ENCODE results near the gene SIRT5.

Gene SIRT5

GRCh38 chr6:13536796-13537526, 37.4 kb upstream of the SIRT5 start:
- no peaks in the 10 kb centered on the region for H3K36me3 ChIP-seq (ENCODE audit: control insufficient read depth, low read depth, low read length)
- no peak overlapping the region for H3K27ac ChIP-seq (ENCODE audit: low read length)
- no peak overlapping the region for H3K4me3 ChIP-seq (ENCODE audit: low read length)
- H3K9me3 ChIP-seq (ENCODE audit: control insufficient read depth, low read depth, low read length): no peaks in the 10 kb centered on the region
- H3K4me1 ChIP-seq (ENCODE audit: control insufficient read depth, low read depth, low read length): peaks cover 12% of the 10 kb centered on the region
- H3K9ac ChIP-seq (ENCODE audit: low read length): no peak overlapping the region
- H3K27me3 ChIP-seq (ENCODE audit: control insufficient read depth, insufficient read depth, low read length): no peaks in the 10 kb centered on the region

DNA sequence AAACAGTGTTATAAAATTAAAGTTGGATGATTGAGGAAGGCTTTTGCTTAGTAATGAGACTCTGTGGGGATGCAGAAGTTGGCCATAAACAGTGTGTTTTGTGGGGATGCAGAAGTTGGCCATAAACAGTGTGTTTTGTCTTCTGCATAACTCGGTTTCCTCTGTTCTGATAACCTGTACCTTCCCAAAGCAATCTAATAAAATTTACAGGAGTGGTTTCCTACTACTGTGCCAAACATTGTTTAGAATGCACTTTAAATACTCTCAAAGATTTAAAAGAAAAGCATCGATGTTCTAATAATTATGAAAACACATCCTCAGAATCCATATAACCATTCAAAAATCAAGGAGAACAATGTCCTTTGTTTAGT, 36.9 kb upstream of the SIRT5 start:
- H3K36me3 ChIP-seq (ENCODE audit: control insufficient read depth, low read depth, low read length): no peaks in the 10 kb centered on the region
- H3K27ac ChIP-seq (ENCODE audit: low read length): no peak overlapping the region
- H3K27me3 ChIP-seq (ENCODE audit: control insufficient read depth, insufficient read depth, low read length): no peaks in the 10 kb centered on the region
- no peak overlapping the region for H3K9ac ChIP-seq (ENCODE audit: low read length)
- H3K9me3 ChIP-seq (ENCODE audit: control insufficient read depth, low read depth, low read length): no peaks in the 10 kb centered on the region
- H3K4me3 ChIP-seq (ENCODE audit: low read length): no peak overlapping the region
- H3K4me1 ChIP-seq (ENCODE audit: control insufficient read depth, low read depth, low read length): peaks cover 9% of the 10 kb centered on the region

GRCh38 chr6:13538084-13538483, 36.3 kb upstream of the SIRT5 start:
- Histone ChIP-seq H3K4me1 (ENCODE audit: control insufficient read depth, low read depth, low read length) (peaks cover 9% of the 10 kb centered on the region), H3K27ac (ENCODE audit: low read length) (no peak overlapping the region), H3K36me3 (ENCODE audit: control insufficient read depth, low read depth, low read length) (no peaks in the 10 kb centered on the region), H3K9ac (ENCODE audit: low read length) (no peak overlapping the region), H3K9me3 (ENCODE audit: control insufficient read depth, low read depth, low read length) (no peaks in the 10 kb centered on the region), H3K27me3 (ENCODE audit: control insufficient read depth, insufficient read depth, low read length) (no peaks in the 10 kb centered on the region), H3K4me3 (ENCODE audit: low read length) (no peak overlapping the region)

DNA sequence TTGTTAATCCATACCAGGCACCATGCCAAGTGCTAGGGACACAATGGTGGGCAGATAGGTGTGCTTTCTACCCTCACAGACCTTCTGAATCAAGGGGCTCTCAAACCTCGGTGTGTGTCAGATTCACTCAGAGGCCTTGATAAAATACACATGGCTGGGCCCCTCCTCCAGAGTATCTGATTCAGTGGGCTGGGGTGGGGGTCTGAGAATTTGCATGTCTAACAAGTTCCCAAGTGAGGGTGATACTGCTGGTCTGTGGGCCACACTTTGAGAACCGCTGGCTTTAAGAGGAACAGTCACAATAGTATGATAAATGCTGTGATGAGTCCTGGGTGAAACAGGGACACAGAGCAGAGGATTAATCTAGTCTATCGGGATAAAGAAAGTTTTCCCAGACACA, 35.8 kb upstream of the SIRT5 start:
- Histone ChIP-seq H3K9me3 (ENCODE audit: control insufficient read depth, low read depth, low read length) (no peaks in the 10 kb centered on the region), H3K36me3 (ENCODE audit: control insufficient read depth, low read depth, low read length) (no peaks in the 10 kb centered on the region), H3K9ac (ENCODE audit: low read length) (no peak overlapping the region), H3K27me3 (ENCODE audit: control insufficient read depth, insufficient read depth, low read length) (no peaks in the 10 kb centered on the region), H3K4me3 (ENCODE audit: low read length) (no peak overlapping the region), H3K4me1 (ENCODE audit: control insufficient read depth, low read depth, low read length) (peaks cover 9% of the 10 kb centered on the region), H3K27ac (ENCODE audit: low read length) (no peak overlapping the region)

- Histone ChIP-seq H3K27me3 (ENCODE audit: control insufficient read depth, insufficient read depth, low read length) (no peaks in the 10 kb centered on the region), H3K4me3 (ENCODE audit: low read length) (no peak overlapping the region), H3K4me1 (ENCODE audit: control insufficient read depth, low read depth, low read length) (peaks cover 19% of the 10 kb centered on the region), H3K27ac (ENCODE audit: low read length) (no peak overlapping the region), H3K9ac (ENCODE audit: low read length) (no peak overlapping the region), H3K36me3 (ENCODE audit: control insufficient read depth, low read depth, low read length) (no peaks in the 10 kb centered on the region), H3K9me3 (ENCODE audit: control insufficient read depth, low read depth, low read length) (no peaks in the 10 kb centered on the region)
Observed at GRCh38 chr6:13539572-13539971, 34.8 kb upstream of the SIRT5 start.

- no peak overlapping the region for H3K27ac ChIP-seq (ENCODE audit: low read length)
- H3K4me1 ChIP-seq (ENCODE audit: control insufficient read depth, low read depth, low read length): peaks cover 19% of the 10 kb centered on the region
- H3K36me3 ChIP-seq (ENCODE audit: control insufficient read depth, low read depth, low read length): no peaks in the 10 kb centered on the region
- no peak overlapping the region for H3K9ac ChIP-seq (ENCODE audit: low read length)
- H3K4me3 ChIP-seq (ENCODE audit: low read length): no peak overlapping the region
- H3K9me3 ChIP-seq (ENCODE audit: control insufficient read depth, low read depth, low read length): no peaks in the 10 kb centered on the region
- no peaks in the 10 kb centered on the region for H3K27me3 ChIP-seq (ENCODE audit: control insufficient read depth, insufficient read depth, low read length)
Observed at GRCh38 chr6:13541496-13541895, 32.9 kb upstream of the SIRT5 start.

DNA sequence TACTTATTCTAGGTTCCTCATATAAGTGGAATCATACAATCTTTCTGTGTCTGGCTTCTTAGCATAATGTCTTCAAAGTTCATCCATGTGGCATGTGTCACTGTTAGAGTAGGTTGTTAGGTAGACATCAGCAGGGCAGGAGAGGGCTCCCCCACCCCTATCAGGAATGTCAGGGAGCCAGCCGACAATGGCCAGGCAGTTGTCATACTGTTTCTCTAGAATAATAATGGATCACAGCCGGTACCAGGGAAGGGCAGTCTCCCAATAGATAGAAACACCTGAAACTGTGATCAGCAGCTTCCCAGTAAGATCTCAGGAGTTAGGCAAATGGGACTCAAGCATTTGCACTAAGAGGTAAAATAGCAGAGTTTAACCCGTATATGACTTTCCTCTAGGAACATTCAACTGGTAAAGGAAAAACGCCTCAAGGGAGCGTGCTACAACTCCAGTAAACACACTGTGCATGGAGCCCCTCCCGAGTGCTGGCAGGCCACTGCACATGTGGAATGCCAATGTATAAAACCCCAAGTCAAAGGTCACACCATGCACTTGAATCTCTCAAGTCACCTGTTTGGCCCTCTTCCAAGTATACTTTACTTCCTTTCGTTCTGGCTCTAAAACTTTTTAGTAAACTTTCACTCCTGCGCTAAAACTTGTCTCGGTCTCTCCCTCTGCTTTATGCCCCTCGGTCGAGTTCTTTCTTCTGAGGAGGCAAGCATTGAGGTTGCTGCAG, 29.8 kb upstream of the SIRT5 start:
- no peak overlapping the region for H3K9ac ChIP-seq (ENCODE audit: low read length)
- no peaks in the 10 kb centered on the region for H3K9me3 ChIP-seq (ENCODE audit: control insufficient read depth, low read depth, low read length)
- peaks cover 25% of the 10 kb centered on the region for H3K4me1 ChIP-seq (ENCODE audit: control insufficient read depth, low read depth, low read length)
- no peaks in the 10 kb centered on the region for H3K27me3 ChIP-seq (ENCODE audit: control insufficient read depth, insufficient read depth, low read length)
- H3K27ac ChIP-seq (ENCODE audit: low read length): no peak overlapping the region
- H3K4me3 ChIP-seq (ENCODE audit: low read length): peak overlapping the region; percentile 2
- H3K36me3 ChIP-seq (ENCODE audit: control insufficient read depth, low read depth, low read length): no peaks in the 10 kb centered on the region

GRCh38 chr6:13545885-13546284, 28.5 kb upstream of the SIRT5 start:
- Histone ChIP-seq H3K27ac (ENCODE audit: low read length) (no peak overlapping the region), H3K4me1 (ENCODE audit: control insufficient read depth, low read depth, low read length) (peaks cover 25% of the 10 kb centered on the region), H3K4me3 (ENCODE audit: low read length) (no peak overlapping the region), H3K27me3 (ENCODE audit: control insufficient read depth, insufficient read depth, low read length) (no peaks in the 10 kb centered on the region), H3K9ac (ENCODE audit: low read length) (no peak overlapping the region), H3K36me3 (ENCODE audit: control insufficient read depth, low read depth, low read length) (no peaks in the 10 kb centered on the region), H3K9me3 (ENCODE audit: control insufficient read depth, low read depth, low read length) (no peaks in the 10 kb centered on the region)

GRCh38 chr6:13548500-13549210, 25.7 kb upstream of the SIRT5 start:
- Histone ChIP-seq H3K9ac (ENCODE audit: low read length) (no peak overlapping the region), H3K27me3 (ENCODE audit: control insufficient read depth, insufficient read depth, low read length) (no peaks in the 10 kb centered on the region), H3K4me1 (ENCODE audit: control insufficient read depth, low read depth, low read length) (peaks cover 24% of the 10 kb centered on the region), H3K4me3 (ENCODE audit: low read length) (no peak overlapping the region), H3K36me3 (ENCODE audit: control insufficient read depth, low read depth, low read length) (no peaks in the 10 kb centered on the region), H3K9me3 (ENCODE audit: control insufficient read depth, low read depth, low read length) (no peaks in the 10 kb centered on the region), H3K27ac (ENCODE audit: low read length) (no peak overlapping the region)

- no peak overlapping the region for H3K9ac ChIP-seq (ENCODE audit: low read length)
- H3K9me3 ChIP-seq (ENCODE audit: control insufficient read depth, low read depth, low read length): no peaks in the 10 kb centered on the region
- H3K4me3 ChIP-seq (ENCODE audit: low read length): no peak overlapping the region
- no peaks in the 10 kb centered on the region for H3K27me3 ChIP-seq (ENCODE audit: control insufficient read depth, insufficient read depth, low read length)
- H3K4me1 ChIP-seq (ENCODE audit: control insufficient read depth, low read depth, low read length): peaks cover 26% of the 10 kb centered on the region
- no peaks in the 10 kb centered on the region for H3K36me3 ChIP-seq (ENCODE audit: control insufficient read depth, low read depth, low read length)
- no peak overlapping the region for H3K27ac ChIP-seq (ENCODE audit: low read length)
Observed at GRCh38 chr6:13550656-13551055, 23.7 kb upstream of the SIRT5 start.

- Histone ChIP-seq H3K9me3 (ENCODE audit: control insufficient read depth, low read depth, low read length) (no peaks in the 10 kb centered on the region), H3K4me1 (ENCODE audit: control insufficient read depth, low read depth, low read length) (peaks cover 20% of the 10 kb centered on the region), H3K36me3 (ENCODE audit: control insufficient read depth, low read depth, low read length) (no peaks in the 10 kb centered on the region), H3K9ac (ENCODE audit: low read length) (no peak overlapping the region), H3K4me3 (ENCODE audit: low read length) (no peak overlapping the region), H3K27me3 (ENCODE audit: control insufficient read depth, insufficient read depth, low read length) (no peaks in the 10 kb centered on the region), H3K27ac (ENCODE audit: low read length) (no peak overlapping the region)
Observed at GRCh38 chr6:13553646-13554045, 20.8 kb upstream of the SIRT5 start.

Measured in iPS-18a (cell line).